ENCODE results near the gene PRKCE. TPM values are rescaled to one million over a fixed set of nuclear protein-coding genes. Genes with fewer than 3 reads are reported as not detected.

PRKCE gene
- total and polyA plus RNA-seq, 2 of the 8 experiments (the other 6 are each of a cell fraction or from before 2014, with no cell fraction given): 0.54 to 2.1 TPM

- Histone ChIP-seq H4K91ac (replicated peaks; ENCODE audit: insufficient read length, low read length) (no peak overlapping the region), H2BK20ac (ENCODE audit: low read length) (no peak overlapping the region), H3K4me3 (ENCODE audit: extremely low read depth in 1 of 4, insufficient read depth in 2 of 4, low read depth in 3 of 4, low read length in 4 of 4) (no peak overlapping the region), H2BK15ac (ENCODE audit: low read length) (no peak overlapping the region), H3K56ac (replicated peaks; ENCODE audit: insufficient read length, low read depth, low read length) (no peak overlapping the region), H3K36me3 (ENCODE audit: control insufficient read depth in 2 of 4, insufficient read depth in 4 of 4, low read length in 3 of 4) (no peaks in the 10 kb centered on the region), H4K5ac (ENCODE audit: insufficient read length, low read depth, low read length) (no peak overlapping the region), H3K4me1 (replicated peaks in 1 of 4; ENCODE audit: control insufficient read depth in 3 of 4, insufficient read depth in 4 of 4, low read length in 3 of 4) (peaks cover 0 to 3% (median 0%) of the 10 kb centered on the region in 4 experiments; a peak in 2 of 7 replicates), H3K18ac (ENCODE audit: extremely low read depth, low read length) (no peak overlapping the region), H2BK120ac (replicated peaks; ENCODE audit: low read depth, low read length) (no peak overlapping the region), H3K27me3 (replicated peaks in 1 of 4; ENCODE audit: control insufficient read depth in 3 of 4, extremely low read depth in 1 of 4, insufficient read depth in 3 of 4, low read length in 3 of 4) (no peaks in the 10 kb centered on the region; a peak in 1 of 7 replicates), H2AK5ac (ENCODE audit: low read depth, low read length) (no peak overlapping the region), H2BK5ac (ENCODE audit: low read depth, low read length) (no peak overlapping the region), H3K14ac (ENCODE audit: insufficient read length) (no peak overlapping the region), H3K23ac (ENCODE audit: insufficient read length) (no peak overlapping the region), H3K9ac (replicated peaks in 1 of 4; ENCODE audit: extremely low read depth in 1 of 4, low read depth in 3 of 4, low read length in 3 of 4) (no peak overlapping the region), H3K4ac (replicated peaks; ENCODE audit: insufficient read length, low read depth, low read length) (no peak overlapping the region), H2AFZ (ENCODE audit: low read length) (no peak overlapping the region), H3K79me2 (ENCODE audit: control insufficient read depth in 1 of 2, insufficient read depth in 2 of 2, low read length in 2 of 2) (no peaks in the 10 kb centered on the region), H3K27ac (ENCODE audit: low read depth, low read length) (no peak overlapping the region), H3K79me1 (ENCODE audit: low read depth, low read length) (no peaks in the 10 kb centered on the region), H4K8ac (ENCODE audit: extremely low read depth, insufficient read depth, low read length) (no peak overlapping the region), H3K23me2 (ENCODE audit: low read depth, low read length) (no peaks in the 10 kb centered on the region), H3K9me3 (ENCODE audit: insufficient read depth in 2 of 2, low read depth in 1 of 2, low read length in 1 of 2) (no peaks in the 10 kb centered on the region), H2BK12ac (ENCODE audit: low read depth, low read length) (no peak overlapping the region), H4K20me1 (replicated peaks in 1 of 2; ENCODE audit: control insufficient read depth in 1 of 2, insufficient read depth in 2 of 2, low read length in 2 of 2) (no peaks in the 10 kb centered on the region), H3K4me2 (ENCODE audit: insufficient read depth in 1 of 2, low read depth in 2 of 2, low read length in 2 of 2) (no peak overlapping the region)
- 82% methylated on average over 5 of the region's 5 CpGs; no CpG with 5 or more reads in 1 of the 2 experiments for WGBS, 2 experiments (ENCODE audit: extremely low coverage in 1 of 2, insufficient coverage in 1 of 2, insufficient read length in 1 of 2, insufficient replicate concordance in 2 of 2, low coverage in 1 of 2, low lambda C conversion rate in 2 of 2, missing lambda C conversion rate in 1 of 2)
- TF ChIP-seq KDM1A (IDR thresholded peaks at IDR 0.05; ENCODE audit: borderline replicate concordance, low read length) (no peak), ASH2L (IDR thresholded peaks at IDR 0.05; ENCODE audit: low read length) (no peak), KDM5A (IDR thresholded peaks at IDR 0.05; ENCODE audit: low read length) (no peak), SP2 (IDR thresholded peaks at IDR 0.05; ENCODE audit: low read length) (no peak), CBX5 (IDR thresholded peaks at IDR 0.05; ENCODE audit: low read depth, low read length) (no peak), SIX5 (IDR thresholded peaks at IDR 0.05; ENCODE audit: low read depth, low read length) (no peak), RBBP5 (IDR thresholded peaks at IDR 0.05; ENCODE audit: borderline replicate concordance, low read depth, low read length) (no peak), EGR1 (IDR thresholded peaks at IDR 0.05; ENCODE audit: borderline replicate concordance, low read depth, low read length) (no peak), SUZ12 (IDR thresholded peaks at IDR 0.05; ENCODE audit: low read length) (no peak), NANOG (IDR thresholded peaks at IDR 0.05; ENCODE audit: insufficient read depth, low read depth, low read length, poor library complexity, severe bottlenecking) (no peak), CHD2 (IDR thresholded peaks at IDR 0.05; ENCODE audit: low read length) (no peak), JUN (IDR thresholded peaks at IDR 0.05; ENCODE audit: low read depth, low read length) (no peak)
- TF ChIP-seq, protein P1, sequence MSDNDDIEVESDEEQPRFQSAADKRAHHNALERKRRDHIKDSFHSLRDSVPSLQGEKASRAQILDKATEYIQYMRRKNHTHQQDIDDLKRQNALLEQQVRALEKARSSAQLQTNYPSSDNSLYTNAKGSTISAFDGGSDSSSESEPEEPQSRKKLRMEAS (IDR thresholded peaks at IDR 0.05): no peak
- no peak for FAIRE-seq
- ChIA-PET POLR2A (ENCODE audit: partially characterized antibody) (no interaction called here), CTCF (ENCODE audit: partially characterized antibody) (interaction anchor here (1.8 kb wide), 1 partner anchor 25 kb away, joined by 4 read pairs; no protein-coding TSS in a partner anchor)
- DNase-seq (ENCODE audit: low read depth in 1 of 2, low spot score in 2 of 2): no peak
Measured at GRCh38 chr2:46075848-46076247, 424.4 kb downstream of the PRKCE start.
